ENCODE measurements around the gene BANF2.

Gene BANF2

DNA sequence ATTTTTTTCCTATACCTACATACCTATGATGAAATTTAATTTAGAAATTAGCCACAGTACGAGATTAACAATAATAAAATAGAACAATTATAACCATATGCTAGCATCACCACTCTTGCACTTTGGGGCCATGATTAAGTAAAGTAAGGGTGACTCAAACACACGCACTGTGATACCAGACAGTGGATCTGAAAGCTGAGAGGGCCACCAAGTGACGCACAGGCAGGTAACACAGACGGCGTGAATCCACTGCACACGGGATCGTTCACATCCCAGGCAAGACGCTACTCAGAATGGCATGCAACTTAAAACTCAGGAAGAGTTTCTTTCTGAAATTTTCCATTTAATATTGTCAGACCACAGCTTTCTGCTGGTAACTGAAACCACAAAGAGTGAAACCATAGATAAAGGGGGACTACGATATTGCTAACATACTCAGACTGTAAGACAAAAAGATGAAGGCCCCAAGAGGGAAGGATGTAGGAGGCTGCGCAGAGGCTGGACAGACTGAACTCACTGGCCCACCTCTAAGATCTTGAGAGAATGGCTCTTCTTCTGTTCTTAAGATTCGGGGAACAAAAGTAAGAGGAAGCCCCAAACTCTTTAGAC is 35.6 kb upstream of the BANF2 start:
- no peak for DNase-seq

DNA sequence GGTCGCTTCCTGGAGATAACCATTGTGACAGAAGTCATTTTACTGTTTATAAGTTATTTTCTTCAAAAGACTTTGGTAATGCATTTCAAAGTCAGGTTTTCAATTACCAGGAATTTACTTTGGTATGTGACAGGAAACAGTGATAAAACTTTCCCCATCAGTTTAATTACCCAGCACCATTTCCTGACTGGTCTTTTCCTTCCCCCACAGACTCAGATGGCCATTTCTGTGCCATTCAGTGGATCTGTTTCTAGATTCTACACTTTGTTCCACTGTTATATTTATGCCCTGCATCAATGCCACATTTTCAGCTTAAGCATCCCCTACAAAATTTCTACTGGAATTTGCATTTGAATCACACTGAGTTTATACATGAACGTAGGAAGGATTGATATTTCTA is 34.0 kb upstream of the BANF2 start:
- DNase-seq, result no peak

GRCh38 chr20:17666481-17666880 is 33.3 kb upstream of the BANF2 start:
- DNase-seq, result peak; percentile 5

DNA sequence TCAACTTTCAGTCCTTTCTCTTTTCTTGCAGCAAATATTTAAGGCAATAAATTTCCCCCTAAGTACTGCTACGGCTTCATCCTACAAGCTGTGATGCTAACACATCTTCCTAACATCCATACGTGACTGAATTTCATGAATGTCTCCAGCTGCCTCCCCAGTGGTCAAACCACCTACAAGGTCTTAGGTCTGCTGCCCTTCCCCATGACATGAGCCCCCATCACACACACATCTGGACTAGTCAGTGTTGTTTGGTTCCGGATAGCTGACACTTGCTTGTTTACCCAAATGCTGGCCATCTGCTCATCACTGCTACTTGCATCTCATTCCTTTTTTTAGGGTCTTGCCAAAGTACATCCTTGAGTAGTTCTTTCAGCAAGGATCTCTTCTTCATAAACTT is 32.3 kb upstream of the BANF2 start:
- no peak for DNase-seq

- no peak for DNase-seq
Observed at GRCh38 chr20:17668432-17668831, 31.3 kb upstream of the BANF2 start.

GRCh38 chr20:17669306-17669931 is 30.3 kb upstream of the BANF2 start:
- DNase-seq, result no peak

GRCh38 chr20:17671011-17671410 is 28.8 kb upstream of the BANF2 start:
- no peak for DNase-seq

GRCh38 chr20:17671565-17671964 is 28.2 kb upstream of the BANF2 start:
- no peak for DNase-seq

GRCh38 chr20:17673084-17673483 is 26.7 kb upstream of the BANF2 start:
- DNase-seq, result no peak

DNA sequence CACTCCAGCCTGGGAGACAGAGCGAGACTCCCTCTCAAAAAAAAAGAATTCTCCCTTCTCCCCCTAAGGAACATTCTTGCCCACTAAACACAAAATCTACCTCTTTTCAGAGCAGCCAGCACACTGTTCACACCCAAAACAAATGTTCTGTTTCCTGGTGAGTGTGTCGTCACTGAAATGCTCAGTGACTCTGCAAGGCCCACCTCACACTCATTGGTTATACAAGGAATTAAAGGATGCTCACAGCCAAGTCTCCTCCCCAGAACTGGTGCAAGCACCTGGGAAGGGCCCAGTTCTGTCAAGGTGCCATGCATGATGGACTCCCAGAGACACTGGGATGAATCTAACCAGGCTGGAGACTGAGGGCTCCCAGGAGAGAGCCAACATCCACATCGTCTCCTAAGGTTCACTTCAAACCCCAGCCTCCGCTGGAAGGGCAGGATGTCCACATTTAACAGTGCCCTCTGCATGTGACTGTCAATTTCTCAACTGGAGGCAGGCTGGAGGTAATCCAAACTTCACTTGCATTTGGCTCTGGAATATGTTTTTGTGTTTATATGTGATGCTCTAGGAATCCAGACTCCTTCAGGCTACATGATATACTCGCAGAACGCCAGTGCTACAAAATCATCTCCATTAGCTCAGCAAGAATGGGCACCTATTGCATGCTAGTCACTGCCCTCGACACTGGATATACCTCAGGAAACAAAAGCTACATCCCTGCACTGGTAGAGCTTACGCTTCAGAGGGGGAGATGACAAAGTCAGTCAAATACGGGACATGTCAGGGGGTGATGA is 24.8 kb upstream of the BANF2 start:
- no peak for DNase-seq

GRCh38 chr20:17675519-17676377 is 24.0 kb upstream of the BANF2 start:
- DNase-seq, result no peak

DNA sequence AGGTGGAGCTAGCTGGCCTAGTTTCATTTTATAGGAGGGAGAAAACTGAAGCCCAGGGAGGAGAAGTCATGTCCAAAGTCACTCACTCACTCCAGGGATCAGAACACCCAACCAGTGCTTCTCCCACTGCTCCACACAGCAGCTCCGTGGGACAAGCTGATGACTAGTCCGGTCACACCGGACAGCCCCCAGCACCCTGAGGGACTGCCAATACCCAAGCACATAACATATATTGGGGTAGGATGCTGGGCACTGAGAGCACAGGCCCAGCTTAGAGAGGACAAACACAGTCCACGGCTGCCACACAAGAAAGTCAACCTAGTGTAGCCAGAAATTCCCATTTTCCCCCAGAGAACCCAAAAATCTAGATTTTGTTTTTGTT is 23.4 kb upstream of the BANF2 start:
- DNase-seq, result no peak

- no peak for DNase-seq
Observed at GRCh38 chr20:17676942-17677341, 22.8 kb upstream of the BANF2 start.

GRCh38 chr20:17678295-17678694 is 21.5 kb upstream of the BANF2 start:
- no peak for DNase-seq

DNA sequence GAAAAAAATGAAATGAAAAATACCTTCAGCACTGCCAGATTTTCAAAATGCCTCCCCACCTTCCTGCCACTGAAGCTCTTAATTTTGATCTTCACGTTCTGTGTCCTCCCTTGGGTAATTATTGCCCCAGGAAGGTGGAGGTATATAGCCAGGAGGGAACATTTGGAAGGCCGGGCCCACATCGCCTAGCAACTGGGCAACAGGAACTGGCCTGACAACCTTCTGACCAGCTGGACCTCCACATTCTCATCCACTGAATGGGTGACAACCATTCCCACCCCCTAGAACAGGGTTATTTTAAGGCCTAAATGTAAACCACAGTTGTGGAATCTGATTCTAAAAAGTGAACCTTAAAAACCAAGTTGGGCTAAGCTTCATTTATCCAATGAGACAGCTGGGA is 20.9 kb upstream of the BANF2 start:
- DNase-seq, result no peak

DNA sequence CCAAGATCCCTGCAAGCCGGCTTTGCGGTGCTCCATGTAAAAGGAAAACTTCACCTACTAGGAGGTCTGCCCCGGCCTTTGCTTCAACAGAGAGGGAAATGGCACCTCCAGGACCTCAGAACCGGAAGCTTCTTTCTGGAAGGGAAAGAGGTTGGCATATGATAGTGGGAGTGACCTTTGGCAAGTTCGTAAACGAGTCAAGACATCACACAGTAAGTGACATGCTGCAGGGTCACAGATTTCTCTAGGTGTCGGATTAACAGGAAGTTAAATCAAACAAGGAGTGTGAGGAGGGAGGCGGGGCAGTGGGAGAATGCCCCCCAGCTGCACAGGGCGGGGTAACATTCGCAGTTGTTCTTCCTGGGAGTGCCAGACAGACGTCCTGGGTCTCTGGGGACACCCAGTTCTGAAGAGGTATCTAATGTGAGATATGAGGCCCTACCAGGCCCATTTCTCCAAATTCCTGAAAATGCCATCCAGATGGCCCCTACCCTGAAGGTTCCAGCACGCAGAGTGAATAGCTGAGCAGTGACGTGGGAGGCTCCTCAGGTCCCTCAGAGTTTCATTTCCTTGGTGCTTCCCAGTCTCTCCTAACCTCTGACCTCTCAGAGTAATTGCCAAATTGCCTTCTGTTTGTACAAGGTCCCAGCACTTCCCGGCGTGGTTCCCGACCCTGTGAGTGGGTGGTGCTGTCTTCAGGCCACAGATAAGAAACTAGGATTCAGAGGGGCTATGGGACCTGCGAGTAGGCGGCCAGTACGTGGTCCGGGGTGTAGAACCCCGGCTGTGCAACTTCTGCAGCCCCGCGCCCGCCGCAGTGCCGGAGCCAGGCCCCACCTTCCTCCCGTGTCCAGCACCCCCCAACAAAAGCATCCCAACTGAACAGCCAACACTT is 19.6 kb upstream of the BANF2 start:
- DNase-seq, result peak; percentile 14

DNA sequence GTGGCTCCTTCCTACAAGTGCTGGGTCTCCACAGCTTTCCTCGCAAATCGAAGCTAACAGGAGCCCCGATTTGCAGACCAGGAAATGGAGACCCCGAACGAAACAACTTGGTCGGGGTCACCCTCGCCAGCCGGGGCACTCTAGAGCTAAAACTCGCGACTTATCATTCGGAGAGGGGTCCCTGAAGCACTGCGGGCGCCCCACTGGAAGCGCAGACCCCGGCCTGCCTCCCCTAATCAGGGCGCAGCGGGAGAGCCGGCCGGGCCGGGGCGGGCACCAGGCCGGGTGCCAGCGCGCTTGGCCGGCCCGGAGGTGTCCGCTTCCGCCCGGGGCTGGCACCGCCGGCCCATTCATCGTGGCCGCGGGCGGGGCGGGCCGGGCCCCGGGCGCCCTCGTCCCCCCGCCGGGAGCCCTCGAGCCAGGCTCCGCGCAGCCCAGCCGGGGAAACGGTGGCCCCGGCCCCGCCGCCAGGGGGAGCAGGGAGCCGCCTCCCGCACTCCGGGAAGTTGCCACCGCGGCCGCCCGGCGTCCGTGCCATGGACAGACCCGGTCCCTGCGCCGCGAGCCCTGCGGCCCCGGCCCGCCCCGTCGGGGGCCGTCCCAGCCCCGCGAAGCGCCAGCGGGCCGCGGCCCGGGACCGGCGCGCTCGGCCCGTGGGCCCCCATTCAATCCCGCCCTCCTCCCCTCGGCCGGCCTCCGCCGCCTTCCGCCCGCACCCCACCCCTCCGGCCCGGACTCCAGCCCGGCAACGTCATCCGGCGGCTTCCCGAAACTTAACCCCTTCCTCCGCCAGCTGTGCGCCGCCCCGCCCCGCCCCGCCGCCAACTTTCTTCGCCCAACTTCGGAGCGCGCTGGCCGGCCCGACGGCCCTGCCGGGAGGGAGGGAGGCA is 18.7 kb upstream of the BANF2 start:
- peak; percentile 35 for DNase-seq

DNA sequence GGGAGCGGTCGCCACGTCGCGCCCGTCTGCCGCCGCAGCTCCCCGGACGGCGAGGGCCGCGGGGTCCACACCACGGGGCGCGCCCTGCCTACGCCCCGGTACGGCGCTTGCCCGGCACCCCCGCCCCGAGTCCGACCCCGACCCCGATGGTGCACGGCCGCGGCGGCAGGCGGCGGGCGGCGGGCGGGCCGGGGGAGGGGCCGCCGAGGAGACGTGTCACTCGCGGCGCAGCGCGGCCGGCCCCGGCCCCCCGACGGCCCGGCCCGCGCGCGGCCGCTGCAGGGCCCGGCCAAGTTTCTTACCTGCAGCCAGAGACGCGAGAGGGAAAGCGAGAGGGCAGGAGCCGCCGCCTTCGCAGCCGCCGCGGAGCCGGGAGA is 18.1 kb upstream of the BANF2 start:
- DNase-seq, result no peak

GRCh38 chr20:17682103-17682888 is 17.5 kb upstream of the BANF2 start, which contains the start of gene RRBP1:
Gene RRBP1 (minus strand): TSS chr20:17682242. CDS start chr20:17660507, 21,735 bp downstream.
- DNase-seq, result peak; percentile 95

- no peak for DNase-seq
Observed at GRCh38 chr20:17682889-17683198, 16.9 kb upstream of the BANF2 start.
